ENCODE data around the gene PPP6C. TPM values are rescaled to one million over a fixed set of nuclear protein-coding genes. Genes with fewer than 3 reads are reported as not detected.
"Not testable (repeated sequence)": the region's sequence is repeated elsewhere in the genome, so short reads cannot be mapped to it uniquely, and the experiment has no call there.

Gene PPP6C
- total RNA-seq = 10 to 100 TPM; 18.0 to 31.3 (median 26.6) TPM

GRCh38 chr9:125189361-125190289 lies at the start of gene PPP6C:
Gene PPP6C (minus strand): TSS chr9:125189803. CDS start chr9:125189718, 85 bp downstream.
- intact Hi-C loops (cut with DNase I) = no loop called here
- Histone ChIP-seq H3K27ac (peak within 1 kb of the TSS; percentile 94 to 98 (median 96)), H3K4me1 (peaks cover 14 to 53% (median 28%) of the 10 kb centered on the region in 3 donors), H3K27me3 (no peaks in the 10 kb centered on the region), H3K9me3 (no peaks in the 10 kb centered on the region), H3K4me3 (peak within 1 kb of the TSS; percentile 83 to 100 (median 90)), H3K36me3 (peaks cover 0 to 2% (median 0%) of the 10 kb centered on the region in 3 donors)
- TF ChIP-seq CTCF (IDR thresholded peaks at IDR 0.05) (peak; percentile 55 to 91 (median 72)), POLR2A (IDR thresholded peaks at IDR 0.05) (peak in 3 of 4 donors; percentile 77 to 85 (median 78))
- 0 to 1% methylated on average over 33 to 47 of the region's 82 CpGs for WGBS, 2 donors
- DNase-seq = peak; percentile 74

GRCh38 chr9:125238915-125239446 lies 49.4 kb upstream of the PPP6C start:
- Histone ChIP-seq H3K27me3 (no peaks in the 10 kb centered on the region), H3K36me3 (peaks cover 28 to 58% (median 45%) of the 10 kb centered on the region in 3 donors), H3K9me3 (no peaks in the 10 kb centered on the region), H3K4me3 (peak overlapping the region in 2 of 4 donors; percentile 86 to 97), H3K4me1 (peaks cover 21 to 77% (median 46%) of the 10 kb centered on the region in 3 donors), H3K27ac (no peak overlapping the region)
- DNase-seq = no peak
- TF ChIP-seq CTCF (IDR thresholded peaks at IDR 0.05) (no peak), POLR2A (IDR thresholded peaks at IDR 0.05) (no peak)
- intact Hi-C loops (cut with DNase I) = no loop called here
- WGBS, 2 donors = 75 to 83% methylated on average over 14 of the region's 14 CpGs

- Histone ChIP-seq H3K9me3 (no peaks in the 10 kb centered on the region), H3K36me3 (peaks cover 28 to 65% (median 45%) of the 10 kb centered on the region in 3 donors), H3K27me3 (no peaks in the 10 kb centered on the region), H3K27ac (no peak overlapping the region), H3K4me3 (peak overlapping the region in 2 of 4 donors; percentile 86 to 97), H3K4me1 (peaks cover 21 to 74% (median 46%) of the 10 kb centered on the region in 3 donors)
- TF ChIP-seq POLR2A (IDR thresholded peaks at IDR 0.05) (no peak), CTCF (IDR thresholded peaks at IDR 0.05) (no peak)
- no peak for DNase-seq
- intact Hi-C loops (cut with DNase I) = no loop called here
- WGBS, 2 donors = 82 to 90% methylated on average over 7 of the region's 7 CpGs
These were observed 48.7 kb upstream of the PPP6C start for GRCh38 chr9:125238127-125238914.

GRCh38 chr9:125236520-125237159 lies 47.0 kb upstream of the PPP6C start:
- peaks cover 21 to 58% (median 38%) of the 10 kb centered on the region in 3 donors for H3K4me1 ChIP-seq
- H3K9me3 ChIP-seq; DNase-seq; H3K27me3 ChIP-seq; intact Hi-C loops (cut with DNase I); H3K4me3 ChIP-seq; H3K27ac ChIP-seq: not testable (repeated sequence)
- peaks cover 28 to 82% (median 45%) of the 10 kb centered on the region in 3 donors for H3K36me3 ChIP-seq
- 75 to 79% methylated on average over 4 to 5 of the region's 5 CpGs for WGBS, 2 donors

Data from esophagus squamous epithelium (tissue), 5 donors.